Measurements from ENCODE around the gene SERPINA5.

SERPINA5 gene

DNA sequence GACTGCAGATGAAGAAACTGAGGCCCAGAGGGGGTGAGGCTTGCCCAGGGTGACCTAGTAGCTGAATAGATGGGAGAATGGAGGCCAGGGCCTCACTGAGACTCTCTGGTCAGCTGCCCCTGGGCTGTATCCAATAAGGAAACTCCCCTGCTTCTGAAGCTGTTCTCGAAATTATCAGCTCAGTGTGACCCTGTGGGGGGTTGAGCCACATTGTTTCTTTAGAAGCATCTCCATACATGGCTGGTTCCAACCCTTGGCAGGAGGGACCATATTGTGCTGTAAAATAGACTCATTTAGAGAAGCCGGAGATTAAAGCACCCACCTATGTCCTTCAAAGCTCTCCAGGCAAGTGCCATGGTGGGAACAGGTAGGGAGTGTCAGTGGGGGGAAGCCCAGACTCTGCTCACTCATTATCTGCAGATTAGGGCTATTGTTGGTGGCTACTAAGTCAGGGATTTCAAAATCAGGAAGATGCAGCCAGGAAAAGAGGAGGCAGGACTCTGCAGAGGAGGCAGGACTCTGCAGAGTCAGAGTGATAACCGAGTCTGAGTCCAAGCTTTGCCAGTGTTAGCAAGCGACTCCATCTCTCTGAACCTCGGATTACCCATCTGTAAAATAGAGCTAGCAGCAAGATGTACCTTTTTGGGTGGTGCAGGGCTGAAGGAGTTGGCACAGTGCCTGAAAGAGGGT, 3.5 kb downstream of the SERPINA5 start:
- in situ Hi-C loops (cut with MboI; ENCODE audit: low pct_unique_long_range_greater_than_20kb, low sequenced_read_pairs, unreplicated experiment), result no loop called here
- TF ChIP-seq, protein P1, sequence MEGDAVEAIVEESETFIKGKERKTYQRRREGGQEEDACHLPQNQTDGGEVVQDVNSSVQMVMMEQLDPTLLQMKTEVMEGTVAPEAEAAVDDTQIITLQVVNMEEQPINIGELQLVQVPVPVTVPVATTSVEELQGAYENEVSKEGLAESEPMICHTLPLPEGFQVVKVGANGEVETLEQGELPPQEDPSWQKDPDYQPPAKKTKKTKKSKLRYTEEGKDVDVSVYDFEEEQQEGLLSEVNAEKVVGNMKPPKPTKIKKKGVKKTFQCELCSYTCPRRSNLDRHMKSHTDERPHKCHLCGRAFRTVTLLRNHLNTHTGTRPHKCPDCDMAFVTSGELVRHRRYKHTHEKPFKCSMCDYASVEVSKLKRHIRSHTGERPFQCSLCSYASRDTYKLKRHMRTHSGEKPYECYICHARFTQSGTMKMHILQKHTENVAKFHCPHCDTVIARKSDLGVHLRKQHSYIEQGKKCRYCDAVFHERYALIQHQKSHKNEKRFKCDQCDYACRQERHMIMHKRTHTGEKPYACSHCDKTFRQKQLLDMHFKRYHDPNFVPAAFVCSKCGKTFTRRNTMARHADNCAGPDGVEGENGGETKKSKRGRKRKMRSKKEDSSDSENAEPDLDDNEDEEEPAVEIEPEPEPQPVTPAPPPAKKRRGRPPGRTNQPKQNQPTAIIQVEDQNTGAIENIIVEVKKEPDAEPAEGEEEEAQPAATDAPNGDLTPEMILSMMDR (IDR thresholded peaks at IDR 0.05; ENCODE audit: extremely low read depth, insufficient read depth, missing control alignments), result no peak

DNA sequence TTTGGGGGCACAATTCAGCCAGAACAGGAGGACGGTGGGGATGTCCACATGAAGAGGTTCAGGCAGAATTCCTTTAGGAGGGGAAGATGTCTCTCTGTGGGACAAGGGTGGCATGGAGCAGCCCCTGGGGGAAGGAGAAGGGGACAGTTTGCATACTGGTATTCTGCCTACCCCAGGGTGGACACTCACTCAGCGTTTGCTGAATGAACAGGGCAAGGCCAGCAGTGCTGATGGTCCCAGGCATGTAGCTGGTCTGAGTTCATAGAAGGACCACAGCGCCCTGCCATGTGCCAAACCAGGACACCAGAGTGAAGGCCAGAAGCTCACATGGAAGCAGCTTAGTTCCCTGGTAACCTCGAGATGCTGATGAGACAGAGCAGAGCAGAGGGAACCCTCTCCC, 5.4 kb downstream of the SERPINA5 start:
- in situ Hi-C loops (cut with MboI; ENCODE audit: low pct_unique_long_range_greater_than_20kb, low sequenced_read_pairs, unreplicated experiment), result no loop called here
- TF ChIP-seq, protein P1 (IDR thresholded peaks at IDR 0.05; ENCODE audit: extremely low read depth, insufficient read depth, missing control alignments), result no peak
- DNase-seq (ENCODE audit: low spot score), result no peak

More for the DNA sequence above, 3.5 kb downstream of the SERPINA5 start:
- DNase-seq (ENCODE audit: low spot score), result no peak

DNA sequence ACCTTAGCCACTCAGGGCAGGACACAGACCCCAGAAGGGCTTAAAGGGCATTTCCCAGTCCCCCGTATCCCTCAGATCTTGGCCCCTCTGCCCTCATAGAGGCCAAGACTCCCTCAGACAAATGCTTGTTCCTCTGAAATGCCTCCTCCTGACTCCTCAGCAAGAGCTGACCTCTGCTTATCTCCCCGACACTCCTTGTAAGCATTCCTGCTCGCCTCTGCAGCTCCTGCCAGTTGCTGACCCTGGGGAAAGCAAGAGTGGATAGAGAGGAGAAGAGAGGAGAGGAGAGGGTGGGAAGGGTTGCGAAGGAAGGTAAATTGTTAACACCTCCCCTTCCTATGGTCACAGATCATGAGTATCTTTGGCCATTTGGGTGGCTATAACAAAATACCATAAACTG, 7.1 kb downstream of the SERPINA5 start:
- DNase-seq (ENCODE audit: low spot score), result no peak
- TF ChIP-seq, protein P1 (IDR thresholded peaks at IDR 0.05; ENCODE audit: extremely low read depth, insufficient read depth, missing control alignments), result no peak
- in situ Hi-C loops (cut with MboI; ENCODE audit: low pct_unique_long_range_greater_than_20kb, low sequenced_read_pairs, unreplicated experiment), result no loop called here

DNA sequence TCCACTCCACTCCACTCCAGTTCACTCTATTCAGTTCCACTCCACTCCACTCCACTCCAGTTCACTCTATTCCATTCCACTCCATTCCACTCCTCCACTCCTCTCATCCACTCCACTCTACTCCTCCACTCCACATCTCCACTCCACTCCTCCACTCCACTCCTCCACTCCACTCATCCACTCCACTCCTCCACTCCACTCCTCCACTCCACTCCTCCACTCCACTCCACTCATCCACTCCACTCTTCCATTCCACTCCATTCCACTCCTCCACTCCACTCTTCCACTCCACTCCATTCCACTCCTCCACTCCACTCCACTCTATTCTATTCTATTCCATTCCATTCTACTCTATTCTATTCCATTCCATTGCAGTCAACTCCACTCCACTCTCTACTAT, 9.8 kb downstream of the SERPINA5 start:
- DNase-seq (ENCODE audit: low spot score), result no peak
- TF ChIP-seq, protein P1 (IDR thresholded peaks at IDR 0.05; ENCODE audit: extremely low read depth, insufficient read depth, missing control alignments), result no peak
- in situ Hi-C loops (cut with MboI; ENCODE audit: low pct_unique_long_range_greater_than_20kb, low sequenced_read_pairs, unreplicated experiment), result no loop called here

DNA sequence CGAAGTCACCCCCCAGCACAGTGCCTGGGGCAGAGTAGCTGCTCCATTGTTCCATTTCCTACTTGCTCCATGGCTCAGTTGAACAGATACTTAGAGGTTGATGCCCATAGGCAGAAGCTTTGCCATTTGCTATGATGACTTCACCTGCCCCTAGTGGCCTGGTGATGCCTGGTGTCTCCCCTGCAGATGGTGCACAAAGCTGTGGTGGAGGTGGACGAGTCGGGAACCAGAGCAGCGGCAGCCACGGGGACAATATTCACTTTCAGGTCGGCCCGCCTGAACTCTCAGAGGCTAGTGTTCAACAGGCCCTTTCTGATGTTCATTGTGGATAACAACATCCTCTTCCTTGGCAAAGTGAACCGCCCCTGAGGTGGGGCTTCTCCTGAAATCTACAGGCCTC, 10.6 kb downstream of the SERPINA5 start:
- no peak for DNase-seq (ENCODE audit: low spot score)
- in situ Hi-C loops (cut with MboI; ENCODE audit: low pct_unique_long_range_greater_than_20kb, low sequenced_read_pairs, unreplicated experiment), result no loop called here
- TF ChIP-seq, protein P1 (IDR thresholded peaks at IDR 0.05; ENCODE audit: extremely low read depth, insufficient read depth, missing control alignments), result no peak

DNA sequence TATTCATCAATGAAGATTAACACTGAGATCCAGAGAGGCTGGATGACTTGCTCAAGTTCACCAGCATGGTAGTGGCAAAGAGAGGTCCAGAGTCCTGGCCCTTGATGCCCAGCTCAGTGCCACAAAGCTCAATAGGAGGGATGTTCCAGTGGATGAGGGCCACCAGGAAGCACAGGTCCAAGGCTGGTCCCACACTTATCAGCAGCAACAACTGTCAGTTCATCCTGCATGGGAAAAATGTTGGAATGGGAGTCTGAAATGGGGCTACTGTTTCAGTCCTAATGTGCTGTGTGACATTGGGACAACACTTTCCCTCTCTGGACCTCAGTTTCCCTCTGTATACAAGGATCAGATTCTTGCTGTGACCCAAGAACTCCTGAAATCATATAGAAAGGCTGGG, 11.2 kb downstream of the SERPINA5 start:
- in situ Hi-C loops (cut with MboI; ENCODE audit: low pct_unique_long_range_greater_than_20kb, low sequenced_read_pairs, unreplicated experiment), result no loop called here
- no peak for DNase-seq (ENCODE audit: low spot score)
- TF ChIP-seq, protein P1 (IDR thresholded peaks at IDR 0.05; ENCODE audit: extremely low read depth, insufficient read depth, missing control alignments), result no peak

All from GM13977 (cell line).